ENCODE data around the gene BABAM2.
"Not testable (repeated sequence)": the region's sequence is repeated elsewhere in the genome, so short reads cannot be mapped to it uniquely, and the experiment has no call there.

BABAM2 gene

DNA sequence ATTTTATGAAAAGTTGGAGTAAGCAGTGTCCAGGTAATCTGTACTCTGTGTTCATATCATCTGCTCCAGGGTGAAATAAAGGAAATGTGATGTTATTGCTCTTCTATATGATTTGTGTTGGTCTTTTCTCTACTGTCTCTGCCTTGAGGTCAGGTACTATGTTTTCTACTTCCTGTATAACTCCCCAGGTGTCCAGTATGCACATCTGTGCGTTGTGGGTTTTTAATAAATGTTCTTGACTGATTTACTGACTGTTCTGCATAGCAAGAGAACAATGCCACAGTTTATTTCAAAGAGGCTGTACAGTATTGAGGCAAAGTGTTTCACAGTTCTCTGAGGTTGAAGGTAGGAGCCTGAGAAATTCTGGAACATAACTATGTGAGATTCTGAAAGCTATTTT lies 89.7 kb downstream of the BABAM2 start:
- DNase-seq (ENCODE audit: low spot score): peak; percentile 2

DNA sequence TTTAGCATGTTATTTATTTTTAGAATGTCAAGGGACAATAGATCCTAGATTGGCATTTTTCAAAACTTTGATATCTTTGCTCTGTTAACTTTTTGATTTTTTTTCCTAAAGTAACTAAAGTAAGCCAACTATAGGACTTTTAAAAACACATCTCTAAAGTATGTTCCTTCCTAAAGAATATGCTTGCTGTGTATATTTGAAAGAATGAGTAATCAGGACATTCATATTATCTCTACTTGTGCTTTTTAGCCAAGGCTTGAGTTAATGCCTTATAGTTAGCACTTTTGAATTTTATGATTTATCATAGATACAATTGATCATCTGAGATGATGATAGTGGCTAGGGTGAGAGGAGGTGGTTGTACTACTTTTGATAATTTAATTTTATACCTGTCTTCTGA lies 93.6 kb downstream of the BABAM2 start:
- DNase-seq (ENCODE audit: low spot score): no peak

DNA sequence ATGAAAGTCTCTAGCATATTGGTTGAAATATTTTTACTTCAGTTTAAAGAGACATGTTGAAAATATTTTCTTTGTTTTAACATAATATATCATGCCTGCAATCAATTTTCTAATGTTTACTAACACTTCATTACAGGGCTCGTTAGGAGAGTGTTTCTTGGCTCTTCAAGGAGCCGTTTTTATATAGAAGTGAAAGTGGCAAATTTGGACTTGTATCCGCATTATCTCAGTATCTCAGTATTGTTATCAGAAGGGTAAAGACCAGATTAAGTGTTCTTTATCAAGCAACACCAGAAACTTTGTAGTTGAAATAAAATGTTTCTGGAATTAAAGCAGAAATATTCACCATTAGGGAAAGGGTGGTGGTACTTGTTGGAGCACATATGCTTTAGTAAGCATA lies 97.8 kb downstream of the BABAM2 start:
- no peak for DNase-seq (ENCODE audit: low spot score)

DNA sequence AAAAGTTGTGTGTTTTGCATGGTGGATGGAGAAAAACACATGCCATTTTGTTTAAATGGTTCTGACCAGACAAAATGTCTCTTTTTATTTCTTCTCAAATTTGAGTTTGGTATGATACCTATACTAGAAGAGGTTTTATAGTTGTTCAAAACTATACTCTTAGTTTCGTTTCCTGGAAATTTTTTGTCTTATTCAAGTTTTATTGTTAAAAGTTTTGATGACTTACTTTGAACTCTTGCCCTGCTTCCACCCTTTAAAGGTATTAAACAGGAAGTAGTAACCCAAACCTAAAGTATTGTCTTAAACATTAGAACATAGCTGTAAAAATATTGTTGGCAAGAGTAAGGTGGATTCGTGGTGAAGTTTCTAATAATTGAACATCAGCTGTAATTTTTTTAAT lies 98.2 kb downstream of the BABAM2 start:
- DNase-seq (ENCODE audit: low spot score): no peak

DNA sequence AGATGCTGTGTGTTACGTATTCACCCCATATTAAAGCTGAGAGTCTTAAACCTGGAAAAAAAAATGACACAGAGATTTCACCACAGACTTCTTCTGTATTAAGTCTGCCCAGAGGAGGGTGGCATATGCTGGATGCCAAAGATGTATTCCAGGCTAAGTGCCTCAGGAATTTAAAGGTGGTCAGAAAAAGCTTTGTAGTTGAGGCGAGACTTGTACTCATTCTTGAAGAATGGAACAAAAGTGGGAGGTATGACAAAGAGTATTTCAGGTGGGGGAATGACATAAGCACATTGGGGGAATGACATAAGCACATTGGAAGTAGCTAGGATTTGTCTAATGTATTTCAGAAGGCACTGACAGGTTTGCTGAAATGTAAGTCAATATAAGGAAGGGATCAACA lies 98.6 kb downstream of the BABAM2 start:
- no peak for DNase-seq (ENCODE audit: low spot score)

DNA sequence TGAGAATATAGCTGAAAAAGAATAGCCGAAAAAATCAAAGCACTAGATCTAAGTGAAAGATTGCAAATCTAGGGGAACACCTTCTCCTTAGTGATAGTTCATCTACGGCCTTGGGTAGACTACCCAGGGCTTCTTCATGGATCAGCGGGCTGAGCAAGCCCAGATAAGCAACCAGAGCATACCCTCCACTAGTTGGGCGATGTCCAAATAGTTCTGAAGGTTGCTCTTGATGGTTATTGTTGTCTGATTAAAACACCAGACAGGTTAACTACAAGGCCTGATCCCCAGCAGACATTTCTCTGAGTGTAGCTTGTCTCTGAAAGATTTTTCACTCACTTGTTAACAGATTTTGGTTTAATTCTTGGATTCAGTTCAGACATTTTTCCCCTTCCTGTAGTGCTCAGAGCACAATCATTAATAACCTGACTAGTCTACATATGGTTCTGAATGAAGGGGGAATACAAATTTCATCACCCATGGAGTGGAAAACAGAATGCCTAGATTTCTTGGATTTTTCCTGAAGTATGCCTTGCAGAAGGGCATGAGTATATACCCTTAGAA lies 99.6 kb downstream of the BABAM2 start:
- DNase-seq (ENCODE audit: low spot score): no peak

DNA sequence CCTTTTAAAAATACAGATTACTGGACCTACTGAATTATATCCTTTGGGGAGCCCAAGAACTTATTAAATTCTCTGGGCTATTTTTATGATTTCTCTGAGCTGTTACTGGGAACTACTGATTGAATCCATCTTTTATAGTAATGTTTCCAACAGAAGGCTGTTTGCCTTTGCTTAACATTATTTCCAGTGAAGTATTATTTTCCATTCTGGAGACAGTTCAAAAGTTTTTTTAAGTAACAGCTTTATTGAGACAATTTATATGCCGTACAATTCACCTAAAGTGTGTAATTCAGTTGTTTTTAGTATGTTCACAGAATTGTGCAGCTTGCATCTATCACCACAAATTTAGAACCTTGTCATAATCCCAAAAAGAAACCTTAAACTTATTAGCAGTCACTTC lies 100.6 kb downstream of the BABAM2 start:
- no peak for DNase-seq (ENCODE audit: low spot score)

DNA sequence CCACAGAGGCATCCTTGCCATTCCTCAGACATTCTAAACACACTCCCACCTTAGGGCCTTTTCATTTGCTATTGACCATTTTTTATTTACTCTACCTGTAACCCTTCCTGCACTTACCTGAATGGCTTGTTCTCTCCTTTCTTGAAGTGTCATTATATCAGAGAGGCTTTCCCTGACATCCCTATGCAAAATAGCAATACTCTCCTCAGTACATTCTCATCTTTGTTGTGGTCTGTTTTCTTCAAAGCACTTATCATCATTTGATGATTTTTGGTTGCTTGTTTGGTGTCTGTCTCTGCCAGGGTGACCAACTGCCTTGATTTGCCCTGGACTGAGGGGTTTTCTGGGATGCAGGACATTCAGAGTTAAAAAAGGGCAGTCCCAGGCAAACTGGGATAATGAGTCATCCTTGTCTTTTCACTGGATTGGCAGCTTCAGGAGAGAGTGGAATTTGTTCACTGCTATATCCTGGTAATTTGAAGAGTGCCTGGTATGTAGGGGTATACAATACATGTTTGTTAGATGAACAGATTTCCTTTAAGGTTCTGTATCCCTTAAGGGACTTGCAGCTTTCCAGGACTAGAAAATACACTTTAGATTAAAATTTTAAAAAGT lies 102.4 kb downstream of the BABAM2 start:
- no peak for DNase-seq (ENCODE audit: low spot score)

DNA sequence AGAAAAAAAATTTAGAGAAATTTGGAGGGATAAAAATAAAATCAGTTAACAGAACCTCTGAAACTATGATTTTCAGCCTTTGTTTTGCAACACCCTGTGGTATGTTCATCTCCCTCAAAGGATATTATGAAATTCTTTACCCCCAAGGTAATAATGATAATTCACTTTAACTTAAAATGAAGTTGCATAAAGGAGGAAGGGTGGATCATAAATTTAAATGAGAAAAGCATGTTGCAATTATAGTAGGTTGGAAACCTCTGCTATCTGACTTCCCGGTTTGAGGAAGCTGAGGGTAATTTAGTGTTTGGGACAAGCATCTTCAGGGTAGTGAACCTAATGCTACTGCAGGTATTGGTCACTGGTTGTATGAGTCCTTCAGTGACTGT lies 102.9 kb downstream of the BABAM2 start:
- DNase-seq (ENCODE audit: low spot score): no peak

DNA sequence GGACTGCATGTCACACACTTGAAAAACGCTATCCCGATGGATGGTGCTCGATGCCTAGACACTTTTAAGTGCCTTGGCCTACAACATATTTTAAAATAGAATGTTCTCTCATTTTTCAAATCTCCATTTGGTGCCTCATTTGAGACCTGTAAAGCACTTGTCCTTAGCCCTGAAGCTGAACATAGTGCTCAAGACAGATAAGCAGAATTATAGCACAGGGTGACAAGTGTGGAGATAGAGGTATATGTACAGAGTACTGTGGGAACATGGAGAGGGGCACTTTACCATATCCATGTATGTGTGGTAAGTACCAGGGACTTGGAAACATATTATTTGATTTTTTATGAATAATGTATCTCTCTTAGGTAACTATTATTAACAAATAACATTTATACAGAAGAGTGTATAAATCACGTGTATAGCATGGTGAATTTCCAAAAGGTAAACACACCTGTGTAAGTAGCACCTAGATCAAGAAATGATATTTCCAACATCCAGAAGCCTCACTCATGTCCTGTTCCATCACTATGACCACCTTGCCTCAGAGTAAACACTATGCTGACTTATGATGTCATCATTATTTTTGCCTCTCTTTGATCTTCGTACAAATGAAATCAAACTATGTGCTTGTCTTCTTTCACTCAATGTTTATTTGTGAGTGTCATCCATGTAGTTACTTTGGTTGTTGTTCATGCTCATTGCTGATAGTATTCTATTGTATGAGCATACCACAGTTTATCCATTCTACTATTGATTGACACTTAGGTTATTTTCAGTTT lies 103.6 kb downstream of the BABAM2 start:
- DNase-seq (ENCODE audit: low spot score): no peak

DNA sequence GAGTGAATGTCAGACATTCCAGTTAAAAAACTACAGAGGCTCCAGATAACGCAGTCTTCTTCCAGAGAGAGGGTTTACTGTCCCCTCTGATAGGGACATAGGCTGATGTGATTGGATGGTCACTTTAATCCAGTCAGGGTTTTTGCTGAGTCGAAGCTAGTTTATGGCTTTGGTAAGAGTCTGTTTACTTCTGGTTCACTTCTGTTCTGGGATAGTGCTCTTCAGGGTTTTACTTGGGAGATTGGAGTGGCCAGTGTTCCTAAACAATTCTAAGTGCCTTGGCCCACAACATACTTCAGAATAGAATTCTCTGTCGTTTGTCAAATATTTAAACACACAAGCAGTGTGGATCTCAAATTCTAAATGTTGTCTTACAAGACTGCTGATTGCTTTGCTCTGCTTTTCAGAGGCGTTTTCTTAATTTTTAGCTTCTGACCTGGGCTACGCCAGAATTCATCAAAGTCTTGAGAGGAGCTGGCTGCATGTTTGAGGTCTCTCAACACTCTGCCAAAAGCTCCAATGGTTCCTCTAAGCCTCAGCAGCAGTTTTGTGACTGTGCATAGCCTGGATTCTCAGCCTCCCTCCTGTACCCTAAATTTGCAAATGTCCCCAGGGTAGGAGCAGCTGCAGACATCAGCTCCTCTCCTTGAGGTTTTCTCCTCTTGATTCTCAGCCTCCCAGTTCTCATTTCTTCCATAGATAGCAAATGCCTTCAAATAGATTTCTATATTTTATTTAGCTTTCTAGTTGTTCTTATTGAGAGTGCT lies 105.8 kb downstream of the BABAM2 start:
- no peak for DNase-seq (ENCODE audit: low spot score)

DNA sequence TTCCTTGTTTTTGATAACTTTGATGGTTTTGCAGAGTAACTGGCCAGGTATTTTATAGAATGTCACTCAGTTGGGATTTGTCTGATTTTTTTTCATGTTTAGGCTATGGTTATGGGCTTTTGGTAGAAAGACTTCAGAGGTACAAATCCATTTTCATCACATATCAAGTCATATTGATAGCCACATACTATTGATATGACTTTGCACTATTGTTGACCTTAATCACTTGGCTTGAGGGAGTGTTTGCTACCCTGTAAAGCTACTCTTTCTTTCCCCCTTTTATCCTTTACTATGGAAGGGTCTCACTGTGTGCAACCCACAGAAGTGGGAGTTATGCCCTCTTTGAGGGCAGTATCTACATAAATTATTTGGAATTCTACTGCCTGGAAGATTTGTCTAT lies 109.8 kb downstream of the BABAM2 start:
- DNase-seq (ENCODE audit: low spot score): no peak

DNA sequence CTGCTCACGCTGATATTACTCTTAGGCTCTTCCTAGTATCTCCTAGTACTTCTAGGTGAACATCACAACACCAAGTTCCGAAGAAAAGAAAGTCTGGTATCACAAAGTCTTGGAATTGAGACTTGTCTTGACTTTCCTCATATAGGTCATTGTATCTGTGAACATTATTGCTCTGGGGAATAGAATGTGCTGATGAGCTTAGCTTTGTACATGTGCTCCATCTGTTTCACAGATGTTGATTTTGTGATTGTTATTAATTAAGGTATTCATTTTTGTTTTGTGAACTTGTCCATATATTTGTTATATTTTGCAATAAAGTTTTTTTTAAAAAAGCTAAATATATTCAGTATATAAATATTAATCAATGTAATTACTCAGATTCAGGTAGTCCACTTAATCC lies 111.7 kb downstream of the BABAM2 start:
- no peak for DNase-seq (ENCODE audit: low spot score)

DNA sequence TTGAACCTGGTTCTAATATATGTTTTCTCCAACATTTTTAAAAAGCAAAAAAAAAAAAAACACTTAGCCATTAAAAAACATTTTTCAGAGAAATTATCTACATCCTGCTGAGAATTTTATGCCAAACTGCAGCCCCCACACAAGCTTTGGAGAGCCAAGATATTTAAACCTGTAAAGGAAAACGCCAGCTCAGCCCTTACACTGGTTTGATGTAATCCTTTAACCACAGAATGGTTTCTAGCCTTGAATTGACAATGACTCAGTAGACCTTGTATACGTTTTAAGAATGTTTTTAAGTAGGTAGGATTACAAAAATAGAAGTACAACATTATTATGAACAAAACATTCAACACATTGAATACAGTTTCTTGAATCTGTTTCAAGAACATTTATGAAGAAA lies 113.6 kb downstream of the BABAM2 start:
- no peak for DNase-seq (ENCODE audit: low spot score)

DNA sequence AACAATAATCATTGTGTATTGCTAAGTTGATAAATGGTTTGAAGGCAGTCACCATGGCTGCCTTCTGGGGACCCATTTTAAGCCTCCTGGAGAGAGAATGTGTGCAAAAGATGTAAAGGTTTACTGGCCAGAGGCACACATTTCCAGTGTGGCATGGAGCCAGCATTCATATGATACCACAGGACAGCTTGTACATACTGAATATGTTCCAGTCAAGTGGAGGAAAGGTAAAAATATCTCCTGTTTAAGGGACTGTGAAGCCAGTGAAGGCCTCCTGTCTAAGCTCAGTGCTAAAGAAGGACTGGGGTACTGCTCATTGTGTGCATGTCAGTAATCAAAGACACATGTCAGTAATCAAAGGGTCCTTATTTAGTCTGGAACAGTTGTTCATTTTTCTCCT lies 119.2 kb downstream of the BABAM2 start:
- no peak for DNase-seq (ENCODE audit: low spot score)

DNA sequence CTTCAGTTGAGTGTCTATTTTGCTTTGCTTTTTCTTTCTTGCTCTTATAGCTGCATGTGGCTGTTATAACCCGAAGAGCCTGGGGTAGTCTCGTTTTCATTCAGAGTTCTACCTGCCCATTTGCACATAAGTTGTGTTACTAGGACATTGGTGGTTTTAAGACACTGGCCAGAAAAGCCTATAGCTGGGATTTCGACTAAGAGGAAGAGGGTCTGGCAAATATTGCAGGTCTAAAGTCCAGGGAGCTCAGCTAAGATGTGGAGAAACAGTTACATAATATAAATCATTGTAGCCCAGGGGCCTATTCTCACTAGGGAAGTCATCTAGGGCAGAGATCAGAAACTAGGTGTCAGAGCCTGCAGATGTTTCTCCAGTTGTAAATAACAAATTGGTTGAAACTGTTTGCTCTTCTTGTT lies 120.8 kb downstream of the BABAM2 start:
- DNase-seq (ENCODE audit: low spot score): no peak

DNA sequence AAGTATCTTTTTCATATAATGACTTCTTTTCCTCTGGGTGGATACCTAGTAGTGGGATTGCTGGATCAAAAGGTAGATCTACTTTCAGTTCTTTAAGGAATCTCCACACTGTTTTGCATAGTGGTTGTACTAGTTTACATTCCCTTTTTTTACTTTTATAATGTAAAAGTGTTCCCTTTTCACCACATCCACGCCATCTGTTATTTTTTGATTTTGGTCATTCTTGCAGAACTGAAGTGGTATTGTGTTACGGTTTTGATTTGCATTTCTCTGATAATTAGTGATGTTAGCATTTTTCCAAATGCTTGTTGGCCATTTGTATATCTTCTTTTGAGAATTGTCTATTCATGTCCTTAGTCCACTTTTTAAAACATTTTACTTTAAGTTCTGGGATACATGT lies 127.9 kb downstream of the BABAM2 start:
- DNase-seq (ENCODE audit: low spot score): not testable (repeated sequence)

DNA sequence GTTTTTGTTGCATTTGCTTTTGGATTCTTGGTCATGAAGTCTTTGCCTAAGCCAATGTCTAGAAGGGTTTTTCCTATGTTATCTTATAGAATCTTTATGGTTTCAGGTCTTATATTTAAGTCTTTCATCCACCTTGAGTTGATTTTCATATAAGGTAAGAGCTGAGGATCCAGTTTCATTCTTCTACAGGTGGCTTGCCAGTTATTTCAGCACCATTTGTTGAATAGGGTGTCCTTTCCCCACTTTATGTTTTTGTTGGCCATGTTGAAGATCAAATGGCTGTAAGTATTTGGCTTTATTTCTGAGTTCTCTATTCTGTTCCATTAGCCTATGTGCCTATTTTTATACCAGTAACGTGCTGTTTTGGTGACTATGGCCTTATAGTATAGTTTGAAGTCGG lies 129.0 kb downstream of the BABAM2 start:
- not testable (repeated sequence) for DNase-seq (ENCODE audit: low spot score)

DNA sequence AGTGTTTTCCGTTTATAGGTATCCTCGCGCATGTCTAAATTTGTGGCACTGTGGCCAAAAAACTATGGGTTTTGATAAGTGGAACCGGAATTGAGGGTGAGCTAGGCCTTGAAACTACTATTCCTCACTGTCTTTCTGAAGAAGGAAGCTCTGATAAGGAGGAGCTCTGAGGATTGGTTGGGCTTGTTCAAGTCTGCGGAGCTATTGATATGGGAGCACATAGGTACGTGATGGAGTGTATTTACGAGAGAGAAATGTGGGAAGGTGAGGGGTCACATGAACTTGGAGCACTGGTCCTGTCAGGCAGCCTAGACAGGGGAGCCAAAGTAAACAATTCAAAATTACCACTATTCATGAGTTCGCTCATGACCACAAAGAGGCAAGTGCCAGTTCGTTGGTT lies 131.4 kb downstream of the BABAM2 start:
- no peak for DNase-seq (ENCODE audit: low spot score)

DNA sequence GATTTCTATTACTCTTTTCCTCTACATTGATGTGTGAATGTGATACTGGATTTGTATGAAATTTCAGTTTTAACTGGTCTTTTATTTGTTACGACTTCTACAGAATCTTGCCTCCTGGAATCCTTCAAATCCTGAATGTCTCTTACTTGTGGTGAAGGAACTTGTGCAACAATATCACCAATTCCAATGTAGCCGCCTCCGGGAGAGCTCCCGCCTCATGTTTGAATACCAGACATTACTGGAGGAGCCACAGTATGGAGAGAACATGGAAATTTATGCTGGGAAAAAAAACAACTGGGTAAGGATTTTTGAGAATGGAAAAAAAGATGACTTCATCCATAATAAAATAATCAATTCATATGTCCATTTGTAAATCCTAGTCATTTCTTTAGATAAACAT lies 134.6 kb downstream of the BABAM2 start:
- no peak for DNase-seq (ENCODE audit: low spot score)

DNA sequence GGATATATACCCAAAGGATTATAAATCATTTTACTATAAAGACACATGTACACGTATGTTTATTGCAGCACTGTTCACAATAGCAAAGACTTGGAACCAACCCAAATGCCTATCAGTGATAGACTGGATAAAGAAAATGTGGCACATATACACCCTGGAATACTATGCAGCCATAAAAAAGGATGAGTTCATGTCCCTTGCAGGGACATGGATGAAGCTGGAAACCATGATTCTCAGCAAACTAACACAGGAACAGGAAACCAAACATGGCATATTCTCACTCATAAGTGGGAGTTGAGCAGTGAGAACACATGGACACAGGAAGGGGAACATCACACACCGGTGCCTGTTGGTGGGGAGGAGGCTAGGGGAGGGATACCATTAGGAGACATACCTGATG lies 135.7 kb downstream of the BABAM2 start:
- DNase-seq (ENCODE audit: low spot score): not testable (repeated sequence)

DNA sequence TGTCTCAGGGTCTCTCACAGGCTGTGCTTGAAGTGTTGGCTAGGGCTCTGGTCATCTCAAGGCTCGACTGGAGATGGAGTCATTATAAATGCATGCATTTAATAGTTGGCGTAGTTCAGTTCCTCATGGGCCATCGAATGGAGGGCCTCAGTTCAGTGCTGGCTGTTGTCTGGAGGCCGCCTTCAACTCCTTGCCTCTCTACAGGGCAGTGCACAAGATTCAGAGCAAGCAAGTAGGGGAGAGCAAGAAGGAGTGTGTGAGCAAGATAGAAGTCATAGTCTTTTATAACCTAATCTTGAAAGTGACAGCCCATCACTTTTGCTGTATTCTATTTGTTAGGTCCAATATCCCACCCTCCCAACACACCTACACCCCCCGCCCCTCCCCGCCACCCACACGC lies 137.5 kb downstream of the BABAM2 start:
- no peak for DNase-seq (ENCODE audit: low spot score)

DNA sequence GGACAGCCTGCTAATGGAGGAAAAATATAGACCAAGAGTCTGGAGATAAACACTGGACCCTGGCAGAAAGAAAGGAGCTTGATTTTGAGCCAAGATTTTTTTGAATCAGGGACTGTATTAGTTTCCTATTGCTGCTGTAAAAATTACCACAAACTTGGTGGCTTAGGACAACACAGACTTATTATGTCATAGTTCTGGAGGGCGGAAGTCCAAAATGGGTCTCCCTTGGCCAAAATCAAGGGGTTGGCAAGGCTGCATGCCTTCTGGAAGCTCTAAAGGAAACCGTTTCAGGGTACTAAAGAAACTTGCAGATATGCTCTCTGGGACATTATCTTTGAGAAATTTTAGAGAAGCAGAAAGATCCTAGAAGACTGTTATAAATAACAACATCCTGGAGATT lies 140.1 kb downstream of the BABAM2 start:
- DNase-seq (ENCODE audit: low spot score): no peak
